Stimulated activated CD4-positive, alpha-beta T cell treated with anti-CD3 and anti-CD28 coated beads, Interleukin-15, amount 100 ng/mL, for 1 hour (primary cell): ENCODE results near the gene ZNF385A.
A peak's percentile ranks its signal among the peaks of the same experiment; 100 is the strongest.

Experiments
- DNase-seq, 2 donors: peaks; one replicate each; pipeline ENCODE4 v3.0.0-alpha.2; 2020; ENCODE audit warnings: low read depth in 1 of 2, low spot score in 1 of 2

ZNF385A gene, protein sequence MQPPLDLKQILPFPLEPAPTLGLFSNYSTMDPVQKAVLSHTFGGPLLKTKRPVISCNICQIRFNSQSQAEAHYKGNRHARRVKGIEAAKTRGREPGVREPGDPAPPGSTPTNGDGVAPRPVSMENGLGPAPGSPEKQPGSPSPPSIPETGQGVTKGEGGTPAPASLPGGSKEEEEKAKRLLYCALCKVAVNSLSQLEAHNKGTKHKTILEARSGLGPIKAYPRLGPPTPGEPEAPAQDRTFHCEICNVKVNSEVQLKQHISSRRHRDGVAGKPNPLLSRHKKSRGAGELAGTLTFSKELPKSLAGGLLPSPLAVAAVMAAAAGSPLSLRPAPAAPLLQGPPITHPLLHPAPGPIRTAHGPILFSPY

GRCh38 chr12:54384591-54385041 lies at the start of gene ZNF385A:
Gene ZNF385A (minus strand): TSS chr12:54384733. CDS start chr12:54384514, 219 bp downstream.
- DNase-seq, result no peak

- DNase-seq, result no peak
These were observed 48.3 kb upstream of the ZNF385A start for GRCh38 chr12:54432815-54433164.

DNA sequence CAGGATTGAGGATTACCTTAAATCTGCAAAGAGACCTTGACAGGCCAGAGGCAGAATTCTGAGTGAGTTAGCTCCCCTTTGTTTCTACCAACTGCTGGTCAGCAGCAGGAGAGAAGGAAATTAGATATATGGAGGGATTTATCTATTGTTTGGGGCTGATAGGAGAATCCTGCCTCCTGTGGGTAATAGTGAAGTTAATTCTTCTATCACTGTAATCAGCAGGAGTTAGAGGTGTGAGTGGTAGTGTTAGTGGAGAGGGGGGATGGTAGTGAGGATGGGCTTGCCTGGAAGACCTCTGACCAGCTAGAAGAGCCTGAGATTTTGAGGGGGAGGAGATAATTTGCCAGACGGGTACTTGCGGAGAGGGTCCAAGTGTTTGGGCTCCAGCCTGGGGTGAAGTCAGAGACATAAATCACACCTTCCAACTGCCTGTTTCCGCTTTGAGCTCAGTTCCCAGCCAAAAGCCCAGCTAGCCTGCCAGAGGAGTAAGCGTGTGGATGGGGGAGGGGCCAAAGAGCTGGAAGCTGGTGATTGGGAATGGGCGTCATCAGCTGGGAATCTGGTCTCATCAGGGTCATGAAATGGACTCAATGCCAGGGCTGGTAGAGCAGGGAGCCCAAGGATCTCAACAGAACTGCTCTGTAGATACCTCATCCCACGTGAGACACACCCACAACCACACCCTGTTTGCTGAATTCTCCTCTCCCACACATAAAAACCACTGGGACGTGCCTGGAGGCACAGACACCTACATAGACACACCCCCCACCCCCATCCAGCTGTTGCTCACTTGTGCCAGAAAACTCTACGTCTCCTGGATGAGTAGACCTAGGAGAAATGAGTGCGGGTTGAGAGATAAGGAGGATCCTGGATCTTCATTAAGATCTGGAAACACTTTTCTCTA lies 47.6 kb upstream of the ZNF385A start:
- DNase-seq, result no peak

GRCh38 chr12:54430471-54431069 lies 46.0 kb upstream of the ZNF385A start:
- DNase-seq, result no peak

DNA sequence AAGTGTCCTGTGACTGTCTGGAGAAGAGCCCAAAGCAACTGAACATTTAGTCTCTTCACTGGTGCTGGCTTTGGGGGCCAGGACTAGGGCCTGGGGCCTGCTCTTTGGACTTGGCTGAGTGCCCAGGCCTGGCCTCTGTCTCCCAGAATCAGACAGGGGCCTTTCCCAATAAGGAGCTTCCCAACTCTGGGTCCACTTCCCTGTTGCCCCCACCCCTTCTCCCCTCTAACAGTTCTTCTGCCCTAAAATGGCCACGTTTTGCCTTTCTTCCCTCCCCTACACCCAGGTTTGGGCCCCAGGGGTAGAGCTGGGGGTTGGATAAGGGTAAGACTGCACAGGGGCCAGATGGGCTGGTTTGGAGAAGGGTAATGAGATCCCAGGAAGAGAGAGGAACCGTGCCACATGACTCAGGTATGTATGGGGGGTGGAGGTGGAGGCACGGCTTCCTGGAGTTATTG lies 44.5 kb upstream of the ZNF385A start:
- no peak for DNase-seq

DNA sequence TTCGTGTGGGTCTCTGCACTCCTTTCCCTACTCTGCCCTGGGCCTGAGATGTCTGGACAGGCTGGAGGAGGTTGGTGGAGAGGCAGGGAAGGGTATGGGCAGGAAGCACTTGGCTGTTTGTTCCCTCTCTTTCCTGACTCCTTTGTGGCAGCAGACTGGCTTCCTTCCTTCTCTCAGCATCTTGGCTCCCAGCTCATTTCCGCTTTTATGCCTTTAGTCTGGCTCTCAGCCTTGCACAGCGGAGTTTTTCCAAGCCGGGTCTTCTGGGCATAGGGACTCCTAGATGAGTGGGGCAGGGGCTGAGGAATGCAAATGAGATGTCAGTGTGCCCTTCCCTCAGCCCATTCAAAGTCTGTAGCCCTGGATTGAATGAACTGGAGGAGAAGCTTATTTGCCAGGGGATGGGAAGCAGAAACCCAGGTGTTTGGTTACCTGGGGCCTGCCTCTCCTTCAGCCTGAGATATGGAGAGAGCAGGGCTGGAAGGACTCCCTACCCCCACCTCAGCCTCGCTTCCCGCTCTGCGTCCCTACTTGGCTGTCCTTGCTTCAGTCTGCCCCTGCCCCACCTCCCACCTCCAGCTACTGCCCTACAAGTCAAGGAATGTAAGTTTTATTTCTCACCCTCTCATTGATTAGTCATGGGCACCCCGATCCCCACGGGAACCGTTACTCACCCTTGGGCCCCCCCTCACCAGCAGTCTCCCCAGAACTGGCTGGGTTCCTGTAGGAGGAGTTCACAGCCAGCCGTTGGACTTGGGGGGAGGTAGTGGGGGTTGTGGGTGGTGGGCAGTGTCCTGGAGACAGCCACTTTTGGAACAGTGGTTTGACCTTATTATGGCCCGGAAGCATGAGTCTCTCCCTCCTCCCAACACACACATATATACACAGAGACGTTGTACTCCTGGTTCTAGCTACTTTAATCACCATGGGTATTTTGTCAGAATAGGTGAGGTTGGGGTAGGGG lies 43.8 kb upstream of the ZNF385A start:
- no peak for DNase-seq

DNA sequence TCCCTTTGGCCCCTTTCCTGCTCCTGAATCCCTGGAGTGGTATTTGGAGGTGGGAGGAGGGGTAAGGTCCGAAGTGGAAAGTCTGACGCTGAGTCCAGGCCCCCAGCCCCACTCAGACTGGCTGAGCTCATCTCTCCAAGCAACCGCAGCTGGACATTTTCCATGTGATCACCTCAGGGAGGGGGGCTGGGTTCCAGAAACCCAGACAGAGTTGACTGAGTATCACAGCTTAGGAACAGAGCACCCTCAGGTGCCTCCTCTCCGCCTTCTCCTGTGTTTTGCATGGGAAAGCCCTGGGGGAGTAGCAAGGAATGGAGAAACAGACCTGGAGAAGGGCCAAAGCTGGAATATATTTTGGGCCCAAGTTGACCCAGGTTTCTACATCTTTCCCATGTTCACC lies 42.6 kb upstream of the ZNF385A start:
- no peak for DNase-seq

DNA sequence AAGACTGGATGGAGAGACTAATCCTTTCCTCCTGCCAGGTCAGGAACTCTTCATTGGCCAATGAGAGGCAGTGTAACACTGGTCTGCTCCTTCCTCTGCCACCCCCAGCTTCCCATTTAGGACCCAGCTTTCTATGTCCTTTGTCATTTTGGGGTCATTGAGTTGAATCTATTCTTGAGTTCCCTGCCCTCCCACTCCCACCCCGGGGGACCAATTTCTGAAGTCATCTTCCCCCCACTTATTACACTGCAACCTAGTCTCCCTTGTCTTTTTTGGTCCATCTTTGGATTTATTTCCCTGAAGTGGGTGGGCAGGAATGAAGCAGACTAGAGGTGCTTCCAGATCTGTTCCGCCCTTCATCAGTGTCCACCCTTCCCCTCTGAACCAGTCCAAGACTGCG lies 42.2 kb upstream of the ZNF385A start:
- DNase-seq, result no peak

DNA sequence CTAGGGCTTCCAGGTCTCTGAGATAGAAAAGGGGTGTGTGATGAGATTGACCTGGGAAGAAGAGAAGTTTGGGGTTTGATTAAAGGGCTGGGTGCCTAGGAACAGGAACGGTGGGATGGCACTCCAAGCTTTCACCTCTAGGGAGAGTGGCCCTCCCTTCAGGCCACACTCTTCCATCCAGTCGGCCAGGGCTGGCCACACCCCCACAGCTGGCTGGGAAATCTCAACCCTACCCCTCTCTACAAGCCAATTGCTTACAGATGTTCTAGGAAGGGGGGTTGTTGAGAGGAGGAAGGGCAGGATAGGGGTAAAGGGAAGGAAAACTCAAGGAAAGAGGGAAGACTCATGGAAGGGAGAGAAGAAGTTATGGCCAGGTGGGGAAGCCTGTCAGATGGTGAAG lies 41.2 kb upstream of the ZNF385A start:
- no peak for DNase-seq

GRCh38 chr12:54424224-54424623 lies 39.7 kb upstream of the ZNF385A start:
- DNase-seq, result no peak

DNA sequence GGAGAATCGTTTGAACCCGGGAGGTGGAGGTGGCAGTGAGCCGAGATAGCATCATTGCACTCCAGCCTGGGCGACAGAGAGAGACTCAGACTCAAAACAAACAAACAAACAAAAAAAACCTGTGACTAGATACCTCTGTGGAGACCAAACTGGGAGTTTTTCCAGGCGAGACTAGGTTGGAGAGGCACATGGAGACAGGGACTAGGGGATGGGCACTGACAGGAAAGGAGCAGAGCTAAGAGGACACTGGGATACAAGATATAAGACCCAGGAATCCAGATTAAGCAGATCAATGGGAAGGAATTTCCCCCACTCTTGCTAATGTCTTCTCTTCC lies 39.2 kb upstream of the ZNF385A start:
- DNase-seq, result no peak

DNA sequence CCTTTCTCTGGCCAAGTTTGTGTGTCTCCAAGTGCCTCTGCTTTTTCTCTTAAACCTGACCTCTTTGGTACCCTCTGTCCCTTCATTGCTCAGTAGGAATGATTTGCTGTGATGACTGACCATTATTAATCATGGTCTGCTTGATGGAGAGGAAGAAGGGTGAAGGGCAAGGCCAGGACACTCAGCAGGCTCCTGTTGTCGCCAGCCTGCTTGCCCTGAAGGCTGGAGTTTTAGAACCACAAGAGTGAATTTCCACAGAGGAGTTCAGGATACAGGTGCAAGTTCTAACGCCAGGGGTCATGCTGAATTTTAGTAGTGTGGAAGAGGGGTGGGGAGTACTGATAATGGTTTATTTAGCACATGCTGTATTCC lies 37.3 kb upstream of the ZNF385A start:
- no peak for DNase-seq

DNA sequence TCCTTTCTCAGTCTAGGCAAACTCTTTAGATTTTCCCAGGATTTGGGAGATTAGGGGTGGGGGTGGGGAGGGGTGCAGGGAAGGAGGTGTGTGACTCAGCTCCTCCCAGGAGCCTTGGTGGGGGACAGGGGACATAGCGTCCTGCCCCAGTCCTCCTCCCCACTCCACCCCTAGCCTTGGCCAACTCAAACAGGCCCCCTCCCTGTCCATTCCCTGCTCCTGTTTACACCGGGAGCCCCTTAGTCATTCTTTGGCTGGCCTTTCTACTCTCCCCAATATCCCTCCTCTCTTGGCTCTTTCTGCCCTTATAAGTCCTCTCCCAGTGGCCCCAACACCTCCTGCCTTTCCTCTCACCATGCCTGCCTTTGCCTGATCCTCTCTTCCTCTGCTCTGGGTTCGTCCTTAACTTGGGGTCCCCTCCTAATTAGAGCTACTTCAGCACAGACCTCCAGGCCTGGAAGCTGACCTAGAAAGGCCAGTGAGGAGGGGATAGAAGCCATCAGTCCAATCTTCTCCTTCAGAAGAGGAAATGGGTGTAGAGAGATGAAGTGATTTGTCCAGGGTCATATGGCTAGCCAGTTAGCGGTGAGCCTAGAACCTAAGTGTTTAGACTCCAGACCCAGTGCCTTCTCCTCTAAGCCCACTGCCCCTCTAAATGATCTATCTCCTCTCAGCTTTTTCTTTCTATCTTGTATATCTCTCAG lies 36.8 kb upstream of the ZNF385A start:
- no peak for DNase-seq

DNA sequence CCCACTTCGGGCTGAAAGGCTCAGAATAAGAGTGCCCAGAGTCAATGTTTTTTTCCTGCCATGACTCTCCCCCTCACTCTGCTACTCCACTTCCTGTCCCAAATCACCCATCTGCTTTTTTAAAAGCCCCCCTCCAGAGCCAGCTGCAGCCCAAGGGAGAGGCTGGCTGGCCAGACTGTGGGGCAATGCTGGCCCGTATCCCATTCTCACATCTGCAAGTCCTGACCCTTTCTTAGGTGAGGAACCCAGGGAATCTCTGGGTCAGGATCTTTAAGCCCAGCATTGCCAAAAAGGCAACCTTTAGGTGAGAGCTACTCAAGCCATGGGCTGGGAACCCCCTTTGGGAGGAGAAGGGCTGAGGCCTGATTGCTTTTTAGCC lies 36.2 kb upstream of the ZNF385A start:
- no peak for DNase-seq

GRCh38 chr12:54419088-54419887 lies 34.8 kb upstream of the ZNF385A start, which contains the start of gene ITGA5:
Gene ITGA5 (minus strand): TSS chr12:54419266. CDS start chr12:54419198, 68 bp downstream.
- peak in 1 of 2 donors; percentile 24 for DNase-seq

GRCh38 chr12:54418441-54419087 lies 34.0 kb upstream of the ZNF385A start:
- no peak for DNase-seq

DNA sequence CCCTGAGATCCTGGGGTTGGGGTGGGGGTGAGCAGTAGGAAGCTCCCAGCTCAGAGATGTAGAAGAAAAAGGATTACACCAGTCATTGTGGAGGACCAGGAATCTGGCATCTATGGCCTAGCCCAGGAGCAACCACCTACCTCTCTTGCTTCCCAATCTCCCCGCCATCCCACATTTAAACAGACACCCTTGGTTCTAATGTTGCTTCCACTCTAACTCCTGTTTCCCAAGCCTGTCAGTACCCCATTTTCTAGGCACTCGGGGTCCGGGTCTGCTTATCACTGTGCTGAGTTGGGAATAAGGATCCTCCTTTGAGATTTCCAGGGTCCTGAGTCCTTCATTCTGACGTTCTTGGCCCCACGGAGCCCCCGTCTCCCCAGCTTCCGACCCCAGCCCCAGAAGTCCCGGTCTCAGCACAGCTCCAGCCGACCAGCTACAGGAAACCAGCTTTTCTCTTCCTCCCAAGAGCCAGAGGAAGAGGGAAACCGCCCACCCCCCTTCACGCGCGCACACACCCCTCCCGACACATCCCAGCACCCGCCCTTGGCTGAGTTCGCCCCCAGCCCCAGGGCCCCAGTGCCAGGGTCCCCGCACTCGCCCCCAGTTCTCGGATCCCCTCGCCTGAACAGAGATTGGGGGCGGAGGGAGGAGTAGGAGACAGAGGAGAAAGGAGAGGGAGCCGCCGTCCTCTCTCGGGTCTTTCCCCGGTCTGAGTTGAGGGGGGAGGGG lies 33.3 kb upstream of the ZNF385A start:
- DNase-seq, result no peak
